ENCODE results near the gene CHRNB1. TPM values are rescaled to one million over a fixed set of nuclear protein-coding genes. Genes with fewer than 3 reads are reported as not detected.
A peak's percentile ranks its signal among the peaks of the same experiment; 100 is the strongest.

The CHRNB1 gene
- total RNA-seq, 1 donor from 2014 or later, result 5.9 TPM

DNA sequence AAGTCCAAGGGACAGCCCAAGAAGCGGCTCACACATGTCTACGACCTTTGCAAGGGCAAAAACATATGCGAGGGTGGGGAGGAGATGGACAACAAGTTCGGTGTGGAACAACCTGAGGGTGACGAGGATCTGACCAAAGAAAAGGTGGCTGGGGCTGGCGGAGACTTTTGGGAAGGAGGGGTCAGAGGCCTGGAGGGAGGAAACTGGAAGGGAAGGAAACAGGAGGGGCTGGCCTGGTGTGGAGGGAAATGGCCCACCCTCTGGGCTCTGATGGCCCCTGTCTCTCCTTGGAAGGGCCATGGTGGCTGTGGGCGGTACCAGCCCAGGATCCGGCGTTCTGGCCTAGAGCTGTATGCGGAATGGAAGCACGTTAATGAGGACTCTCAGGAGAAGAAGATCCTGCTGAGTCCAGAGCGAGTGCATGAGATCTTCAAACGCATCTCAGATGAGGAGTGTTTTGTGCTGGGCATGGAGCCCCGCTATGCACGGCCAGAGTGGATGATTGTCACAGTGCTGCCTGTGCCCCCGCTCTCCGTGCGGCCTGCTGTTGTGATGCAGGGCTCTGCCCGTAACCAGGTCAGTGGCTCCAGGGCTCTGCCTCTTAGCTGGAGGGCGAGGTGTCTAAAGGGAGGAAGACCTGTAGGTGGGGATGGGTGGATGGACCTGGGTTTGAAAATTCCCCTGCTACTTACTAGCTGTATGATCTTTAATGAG is 51.8 kb downstream of the CHRNB1 start:
- Mint-ChIP-seq H3K9me3 (no peaks in the 10 kb centered on the region), H3K27ac (peak overlapping the region; percentile 18), H3K27me3 (no peaks in the 10 kb centered on the region), H3K36me3 (ENCODE audit: low read depth) (peaks cover 83% of the 10 kb centered on the region), H3K4me1 (peaks cover 16% of the 10 kb centered on the region), H3K4me3 (no peak overlapping the region)
- TF ChIP-seq, protein P1, sequence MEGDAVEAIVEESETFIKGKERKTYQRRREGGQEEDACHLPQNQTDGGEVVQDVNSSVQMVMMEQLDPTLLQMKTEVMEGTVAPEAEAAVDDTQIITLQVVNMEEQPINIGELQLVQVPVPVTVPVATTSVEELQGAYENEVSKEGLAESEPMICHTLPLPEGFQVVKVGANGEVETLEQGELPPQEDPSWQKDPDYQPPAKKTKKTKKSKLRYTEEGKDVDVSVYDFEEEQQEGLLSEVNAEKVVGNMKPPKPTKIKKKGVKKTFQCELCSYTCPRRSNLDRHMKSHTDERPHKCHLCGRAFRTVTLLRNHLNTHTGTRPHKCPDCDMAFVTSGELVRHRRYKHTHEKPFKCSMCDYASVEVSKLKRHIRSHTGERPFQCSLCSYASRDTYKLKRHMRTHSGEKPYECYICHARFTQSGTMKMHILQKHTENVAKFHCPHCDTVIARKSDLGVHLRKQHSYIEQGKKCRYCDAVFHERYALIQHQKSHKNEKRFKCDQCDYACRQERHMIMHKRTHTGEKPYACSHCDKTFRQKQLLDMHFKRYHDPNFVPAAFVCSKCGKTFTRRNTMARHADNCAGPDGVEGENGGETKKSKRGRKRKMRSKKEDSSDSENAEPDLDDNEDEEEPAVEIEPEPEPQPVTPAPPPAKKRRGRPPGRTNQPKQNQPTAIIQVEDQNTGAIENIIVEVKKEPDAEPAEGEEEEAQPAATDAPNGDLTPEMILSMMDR (IDR thresholded peaks at IDR 0.05), result no peak
- CTCF ChIA-PET, result no interaction called here
- POLR2A ChIA-PET, result no interaction called here
- intact Hi-C loops (cut with micrococcal nuclease), result no loop called here
- no peak for ATAC-seq (ENCODE audit: low read depth)
- DNase-seq, result no peak

DNA sequence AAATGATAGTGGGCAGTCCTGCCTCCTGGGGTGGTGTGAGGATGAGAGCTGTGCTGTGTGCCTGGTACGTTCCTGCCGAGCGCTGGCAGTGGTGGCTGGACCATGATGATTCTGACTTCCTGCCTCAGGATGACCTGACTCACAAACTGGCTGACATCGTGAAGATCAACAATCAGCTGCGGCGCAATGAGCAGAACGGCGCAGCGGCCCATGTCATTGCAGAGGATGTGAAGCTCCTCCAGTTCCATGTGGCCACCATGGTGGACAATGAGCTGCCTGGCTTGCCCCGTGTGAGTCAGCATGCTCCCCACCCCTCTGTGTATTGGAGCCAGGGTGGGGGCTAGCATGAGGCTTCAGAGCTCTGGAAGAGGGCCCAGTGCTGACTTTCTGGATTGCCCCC is 52.4 kb downstream of the CHRNB1 start:
- no peak for ATAC-seq (ENCODE audit: low read depth)
- Mint-ChIP-seq H3K36me3 (ENCODE audit: low read depth) (peaks cover 85% of the 10 kb centered on the region), H3K4me3 (no peak overlapping the region), H3K27me3 (no peaks in the 10 kb centered on the region), H3K9me3 (no peaks in the 10 kb centered on the region), H3K4me1 (peaks cover 12% of the 10 kb centered on the region), H3K27ac (no peak overlapping the region)
- CTCF ChIA-PET, result no interaction called here
- intact Hi-C loops (cut with micrococcal nuclease), result no loop called here
- TF ChIP-seq, protein P1 (IDR thresholded peaks at IDR 0.05), result no peak
- no peak for DNase-seq
- POLR2A ChIA-PET, result no interaction called here

DNA sequence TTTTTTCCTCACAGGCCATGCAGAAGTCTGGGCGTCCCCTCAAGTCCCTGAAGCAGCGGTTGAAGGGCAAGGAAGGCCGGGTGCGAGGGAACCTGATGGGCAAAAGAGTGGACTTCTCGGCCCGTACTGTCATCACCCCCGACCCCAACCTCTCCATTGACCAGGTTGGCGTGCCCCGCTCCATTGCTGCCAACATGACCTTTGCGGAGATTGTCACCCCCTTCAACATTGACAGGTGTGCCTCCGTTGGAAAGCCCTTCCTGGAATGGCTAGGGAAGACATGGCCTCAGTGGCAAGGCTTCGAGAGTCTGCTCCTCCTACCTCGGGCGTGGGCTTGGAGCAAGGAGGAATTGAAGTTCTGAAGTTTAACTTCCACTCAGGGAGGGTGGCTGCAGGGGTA is 52.8 kb downstream of the CHRNB1 start:
- POLR2A ChIA-PET, result no interaction called here
- H3K4me3 Mint-ChIP-seq, result no peak overlapping the region
- CTCF ChIA-PET, result no interaction called here
- intact Hi-C loops (cut with micrococcal nuclease), result no loop called here
- peaks cover 87% of the 10 kb centered on the region for H3K36me3 Mint-ChIP-seq (ENCODE audit: low read depth)
- TF ChIP-seq, protein P1 (IDR thresholded peaks at IDR 0.05), result no peak
- DNase-seq (no peak), ATAC-seq (ENCODE audit: low read depth) (no peak)
- H3K27me3 Mint-ChIP-seq, result no peaks in the 10 kb centered on the region
- no peaks in the 10 kb centered on the region for H3K9me3 Mint-ChIP-seq
- H3K27ac Mint-ChIP-seq, result no peak overlapping the region
- peaks cover 10% of the 10 kb centered on the region for H3K4me1 Mint-ChIP-seq

DNA sequence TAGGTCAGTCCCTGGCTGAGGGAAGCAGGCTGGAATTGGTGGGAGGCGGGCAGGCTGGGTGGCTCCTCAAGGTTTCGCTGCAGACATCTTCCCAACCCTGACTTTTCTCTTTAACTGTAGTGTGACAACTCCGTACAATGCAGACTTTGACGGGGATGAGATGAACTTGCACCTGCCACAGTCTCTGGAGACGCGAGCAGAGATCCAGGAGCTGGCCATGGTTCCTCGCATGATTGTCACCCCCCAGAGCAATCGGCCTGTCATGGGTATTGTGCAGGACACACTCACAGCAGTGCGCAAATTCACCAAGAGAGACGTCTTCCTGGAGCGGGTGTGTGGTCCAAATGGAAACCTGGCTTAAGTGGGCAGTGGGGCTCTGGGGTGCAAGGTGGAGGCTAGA is 54.3 kb downstream of the CHRNB1 start:
- Mint-ChIP-seq H3K27ac (no peak overlapping the region), H3K4me3 (no peak overlapping the region), H3K36me3 (ENCODE audit: low read depth) (peaks cover 89% of the 10 kb centered on the region), H3K9me3 (no peaks in the 10 kb centered on the region), H3K4me1 (no peaks in the 10 kb centered on the region), H3K27me3 (no peaks in the 10 kb centered on the region)
- POLR2A ChIA-PET, result interaction anchor here (0.7 kb wide), 1 partner anchor 62 kb away, joined by 8 read pairs; no protein-coding TSS in a partner anchor
- CTCF ChIA-PET, result no interaction called here
- TF ChIP-seq, protein P1 (IDR thresholded peaks at IDR 0.05), result no peak
- ATAC-seq (ENCODE audit: low read depth) (no peak), DNase-seq (no peak)
- intact Hi-C loops (cut with micrococcal nuclease), result no loop called here

DNA sequence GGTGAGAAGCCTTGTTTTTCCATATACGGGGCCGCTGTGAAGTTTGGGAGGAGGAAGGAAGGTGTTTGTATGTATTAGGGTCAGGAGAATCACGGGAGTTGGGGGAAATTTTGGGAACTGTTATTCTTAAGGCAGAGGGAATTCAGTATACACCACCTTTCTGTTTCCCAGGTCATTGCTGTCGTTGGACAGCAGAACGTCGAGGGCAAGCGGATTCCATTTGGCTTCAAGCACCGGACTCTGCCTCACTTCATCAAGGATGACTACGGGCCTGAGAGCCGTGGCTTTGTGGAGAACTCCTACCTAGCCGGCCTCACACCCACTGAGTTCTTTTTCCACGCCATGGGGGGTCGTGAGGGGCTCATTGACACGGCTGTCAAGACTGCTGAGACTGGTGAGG is 56.9 kb downstream of the CHRNB1 start:
- ATAC-seq (ENCODE audit: low read depth) (no peak), DNase-seq (no peak)
- Mint-ChIP-seq H3K9me3 (no peaks in the 10 kb centered on the region), H3K4me1 (no peaks in the 10 kb centered on the region), H3K27ac (no peak overlapping the region), H3K27me3 (no peaks in the 10 kb centered on the region), H3K36me3 (ENCODE audit: low read depth) (peaks cover 86% of the 10 kb centered on the region), H3K4me3 (no peak overlapping the region)
- ChIA-PET POLR2A (no interaction called here), CTCF (interaction anchor here (1.5 to 1.6 kb wide), 2 partner anchors 65 to 145 kb away, joined by 7 to 9 read pairs; no protein-coding TSS in a partner anchor)
- TF ChIP-seq, protein P1 (IDR thresholded peaks at IDR 0.05), result no peak
- intact Hi-C loops (cut with micrococcal nuclease), result no loop called here
